Trophoblast cell (in vitro differentiated cells and primary cell): ENCODE measurements around the gene BICRAL.
"Not testable (repeated sequence)": the region's sequence is repeated elsewhere in the genome, so short reads cannot be mapped to it uniquely, and the experiment has no call there.

Source experiments
- DNase-seq, 2 donors: peaks; one replicate each; pipeline ENCODE4 v3.0.0-alpha.2; 2016
- H2AFZ ChIP-seq: 2 replicates; pipeline ENCODE4 v1.6.1; 2013; ENCODE audit warnings: low read length, moderate library complexity, mild to moderate bottlenecking; ENCODE audit not compliant: insufficient read depth, poor library complexity
- H2AK5ac ChIP-seq: 2 replicates; pipeline ENCODE4 v1.6.1; 2013; ENCODE audit warnings: mild to moderate bottlenecking, low read length
- H2BK120ac ChIP-seq: 2 replicates; pipeline ENCODE4 v1.6.1; 2013; ENCODE audit warnings: low read length, mild to moderate bottlenecking, moderate library complexity; ENCODE audit not compliant: insufficient read depth, poor library complexity
- H2BK12ac ChIP-seq: 2 replicates; pipeline ENCODE4 v1.6.1; 2013; ENCODE audit warnings: mild to moderate bottlenecking, low read length, moderate library complexity
- H2BK5ac ChIP-seq: 2 replicates; pipeline ENCODE4 v1.6.1; 2013; ENCODE audit warnings: low read length, low read depth, moderate library complexity, mild to moderate bottlenecking; ENCODE audit not compliant: poor library complexity
- H3K14ac ChIP-seq: 2 replicates; pipeline ENCODE4 v1.6.1; 2013; ENCODE audit warnings: mild to moderate bottlenecking, low read length
- H3K18ac ChIP-seq: 2 replicates; pipeline ENCODE4 v1.6.1; 2013; ENCODE audit warnings: mild to moderate bottlenecking, low read length
- H3K23ac ChIP-seq: 2 replicates; pipeline ENCODE4 v1.6.1; 2013; ENCODE audit warnings: low read length
- H3K27ac ChIP-seq: 2 replicates; pipeline ENCODE4 v1.5.1; 2013; ENCODE audit warnings: low read depth, mild to moderate bottlenecking, inconsistent platforms, low read length, moderate library complexity
- H3K27me3 ChIP-seq: 2 replicates; pipeline ENCODE4 v1.6.1; 2013; ENCODE audit warnings: inconsistent platforms, mild to moderate bottlenecking, low read length, moderate library complexity; ENCODE audit not compliant: insufficient read depth
- H3K36me3 ChIP-seq, 2 experiments: 1 replicate in 1 of 2; 2 replicates in 1 of 2; pipeline ENCODE4 v1.6.1; 2013; ENCODE audit warnings: low read length in 2 of 2, mild to moderate bottlenecking in 2 of 2, moderate library complexity in 1 of 2; ENCODE audit not compliant: insufficient read depth in 2 of 2, control insufficient read depth in 1 of 2
- H3K4ac ChIP-seq: 2 replicates; pipeline ENCODE4 v1.6.1; 2013; ENCODE audit warnings: low read depth, mild to moderate bottlenecking, low read length, moderate library complexity
- H3K4me1 ChIP-seq, 2 experiments: 1 replicate in 1 of 2; 2 replicates in 1 of 2; pipeline ENCODE4 v1.6.1; 2013; ENCODE audit warnings: low read length in 2 of 2, mild to moderate bottlenecking in 2 of 2, moderate library complexity in 1 of 2; ENCODE audit not compliant: insufficient read depth in 2 of 2, control insufficient read depth in 1 of 2
- H3K4me2 ChIP-seq: 2 replicates; pipeline ENCODE4 v1.6.1; 2013; ENCODE audit warnings: inconsistent platforms, mild to moderate bottlenecking, low read length, moderate library complexity
- H3K4me3 ChIP-seq: 2 replicates; pipeline ENCODE4 v1.5.1; 2013; ENCODE audit warnings: mild to moderate bottlenecking, low read depth, low read length, inconsistent platforms
- H3K79me1 ChIP-seq: one replicate; pipeline ENCODE4 v1.6.1; 2013; ENCODE audit warnings: low read length
- H3K79me2 ChIP-seq: 2 replicates; pipeline ENCODE4 v1.6.1; 2013; ENCODE audit warnings: low read length, mild to moderate bottlenecking; ENCODE audit not compliant: control insufficient read depth, insufficient read depth, poor library complexity
- H3K9ac ChIP-seq: 2 replicates; pipeline ENCODE4 v1.6.1; 2013; ENCODE audit warnings: mild to moderate bottlenecking, low read length
- H3K9me3 ChIP-seq: 2 replicates; pipeline ENCODE4 v1.6.1; 2013; ENCODE audit warnings: low read depth, mild to moderate bottlenecking, control low read depth, inconsistent platforms, low read length; ENCODE audit not compliant: insufficient read depth
- H4K12ac ChIP-seq: 2 replicates; pipeline ENCODE4 v1.6.1; 2013; ENCODE audit warnings: low read depth, mild to moderate bottlenecking, low read length, moderate library complexity
- H4K8ac ChIP-seq: 2 replicates; pipeline ENCODE4 v1.6.1; 2013; ENCODE audit warnings: low read depth, mild to moderate bottlenecking, low read length, moderate library complexity
- H4K91ac ChIP-seq: one replicate; pipeline ENCODE4 v1.6.1; 2013; ENCODE audit warnings: low read depth, mild to moderate bottlenecking, low read length, moderate library complexity
- WGBS: extraction: QIAGEN DNeasy Blood & Tissue Kit; methylation state at CpG from one replicate; pipeline ENCODE4 v1.1.7; 2013; ENCODE audit warnings: missing lambda C conversion rate; ENCODE audit not compliant: insufficient read length, insufficient coverage; ENCODE audit errors: extremely low coverage; 5-methylcytosine and 5-hydroxymethylcytosine counted together

BICRAL gene

DNA sequence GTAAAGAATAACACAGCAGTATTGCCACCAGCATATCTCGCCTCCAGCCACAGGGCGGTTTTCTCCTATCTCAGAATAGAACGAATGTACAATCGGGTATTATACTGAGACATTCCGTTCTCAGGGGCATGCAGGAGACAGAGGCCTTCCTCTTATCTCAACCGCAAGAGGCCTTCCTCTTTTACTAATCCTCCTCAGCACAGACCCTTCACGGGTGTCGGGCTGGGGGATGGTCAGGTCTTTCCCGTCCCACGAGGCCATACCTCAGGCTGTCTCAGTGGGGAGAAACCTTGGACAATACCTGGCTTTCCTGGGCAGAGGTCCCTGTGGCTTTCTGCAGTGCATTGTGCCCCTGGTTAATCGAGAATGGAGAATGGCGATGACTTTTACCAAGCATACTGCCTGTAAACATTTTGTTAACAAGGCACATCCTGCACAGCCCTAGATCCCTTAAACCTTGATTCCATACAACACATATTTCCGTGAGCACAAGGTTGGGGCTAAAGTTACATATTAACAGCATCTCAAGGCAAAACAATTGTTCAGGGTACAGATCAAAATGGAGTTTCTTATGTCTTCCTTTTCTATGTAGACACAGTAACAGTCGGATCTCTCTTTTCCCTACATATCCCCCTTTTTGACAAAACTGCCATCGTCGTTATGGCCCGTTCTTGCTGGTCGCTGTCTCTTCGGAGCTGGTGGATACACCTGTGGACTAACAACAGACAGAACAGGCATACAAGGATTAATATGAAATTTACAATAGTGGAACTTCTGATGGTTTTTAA lies 112.4 kb downstream of the BICRAL start:
- H4K8ac ChIP-seq, H2AFZ ChIP-seq, H3K14ac ChIP-seq, H3K23ac ChIP-seq, H3K9me3 ChIP-seq, H2BK120ac ChIP-seq, H2BK12ac ChIP-seq, H3K79me2 ChIP-seq, H3K4me2 ChIP-seq, H4K12ac ChIP-seq, H3K27ac ChIP-seq, H3K18ac ChIP-seq, H3K36me3 ChIP-seq, H3K27me3 ChIP-seq, H3K9ac ChIP-seq, H3K4me3 ChIP-seq, H3K79me1 ChIP-seq, H4K91ac ChIP-seq, H3K4ac ChIP-seq, DNase-seq, H2BK5ac ChIP-seq, H2AK5ac ChIP-seq, H3K4me1 ChIP-seq: not testable (repeated sequence)
- no CpG with 5 or more reads among the region's 19 CpGs for WGBS

DNA sequence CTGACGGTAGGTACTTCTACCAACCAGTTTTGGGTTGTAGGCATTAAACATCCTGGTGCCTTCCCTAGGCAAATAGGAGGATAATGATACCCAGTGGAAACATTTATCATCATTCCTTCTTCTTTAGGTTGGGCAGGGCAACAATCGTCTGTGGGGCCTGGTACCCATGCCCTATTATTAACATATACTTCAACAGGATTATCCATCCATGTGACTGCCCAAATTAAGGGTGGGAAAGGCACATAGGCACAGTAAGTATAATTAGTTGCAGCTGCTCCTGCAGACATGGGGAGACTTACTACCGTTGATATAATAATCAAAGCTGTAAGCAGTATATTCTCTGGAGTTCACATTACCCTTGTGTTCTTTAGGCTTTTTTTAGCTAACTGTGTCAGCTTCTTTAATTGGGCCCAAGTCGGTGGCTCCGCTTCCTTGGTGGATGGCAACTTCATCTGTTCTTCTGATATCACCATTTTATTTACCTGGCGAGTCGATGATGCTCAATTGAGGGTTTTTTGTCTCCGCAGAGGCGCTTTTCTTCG lies 114.4 kb downstream of the BICRAL start:
- Histone ChIP-seq H3K79me2 (no peaks in the 10 kb centered on the region), H3K9ac (no peak overlapping the region), H3K9me3 (no peaks in the 10 kb centered on the region), H3K4ac (no peak overlapping the region), H2AFZ (no peak overlapping the region), H3K4me2 (no peak overlapping the region), H4K91ac (no peak overlapping the region), H2BK120ac (no peak overlapping the region), H3K18ac (no peak overlapping the region), H3K27ac (no peak overlapping the region), H4K12ac (no peak overlapping the region), H3K4me1 (no peaks in the 10 kb centered on the region), H3K27me3 (no peaks in the 10 kb centered on the region), H2BK12ac (no peak overlapping the region), H2BK5ac (no peak overlapping the region), H3K23ac (no peak overlapping the region), H2AK5ac (no peak overlapping the region), H3K79me1 (no peaks in the 10 kb centered on the region), H4K8ac (no peak overlapping the region), H3K36me3 (no peaks in the 10 kb centered on the region), H3K4me3 (no peak overlapping the region), H3K14ac (no peak overlapping the region)
- no CpG with 5 or more reads among the region's 10 CpGs for whole genome bisulfite sequencing
- no peak for DNase-seq

- Histone ChIP-seq H3K27ac (no peak overlapping the region), H4K91ac (no peak overlapping the region), H3K23ac (no peak overlapping the region), H3K4me1 (no peaks in the 10 kb centered on the region), H2BK5ac (no peak overlapping the region), H3K4me3 (no peak overlapping the region), H2AFZ (no peak overlapping the region), H3K4ac (no peak overlapping the region), H3K79me2 (no peaks in the 10 kb centered on the region), H3K14ac (no peak overlapping the region), H3K4me2 (no peak overlapping the region), H3K79me1 (no peaks in the 10 kb centered on the region), H2BK120ac (no peak overlapping the region), H3K18ac (no peak overlapping the region), H4K8ac (no peak overlapping the region), H3K27me3 (no peaks in the 10 kb centered on the region), H3K36me3 (no peaks in the 10 kb centered on the region), H2BK12ac (no peak overlapping the region), H3K9ac (no peak overlapping the region), H4K12ac (no peak overlapping the region), H2AK5ac (no peak overlapping the region), H3K9me3 (no peaks in the 10 kb centered on the region)
- no CpG with 5 or more reads among the region's 10 CpGs for WGBS
- DNase-seq: peak; percentile 59 to 88
These were observed 117.1 kb downstream of the BICRAL start for GRCh38 chr6:42898891-42899361.

GRCh38 chr6:42899871-42900270 lies 118.0 kb downstream of the BICRAL start:
- Histone ChIP-seq H2BK120ac (no peak overlapping the region), H3K23ac (no peak overlapping the region), H3K14ac (no peak overlapping the region), H2BK5ac (no peak overlapping the region), H3K4me1 (no peaks in the 10 kb centered on the region), H3K9ac (no peak overlapping the region), H3K9me3 (no peaks in the 10 kb centered on the region), H3K27ac (no peak overlapping the region), H2AK5ac (no peak overlapping the region), H3K36me3 (no peaks in the 10 kb centered on the region), H2AFZ (no peak overlapping the region), H3K4me2 (no peak overlapping the region), H3K4me3 (no peak overlapping the region), H3K79me1 (no peaks in the 10 kb centered on the region), H3K18ac (no peak overlapping the region), H2BK12ac (no peak overlapping the region), H4K8ac (no peak overlapping the region), H4K91ac (no peak overlapping the region), H3K79me2 (no peaks in the 10 kb centered on the region), H3K4ac (no peak overlapping the region), H3K27me3 (no peaks in the 10 kb centered on the region), H4K12ac (no peak overlapping the region)
- no peak for DNase-seq
- no CpG with 5 or more reads among the region's 8 CpGs for WGBS
